Tibial nerve (tissue), 4 donors: ENCODE data around the gene RPEL1. TPM values are rescaled to one million over a fixed set of nuclear protein-coding genes. Genes with fewer than 3 reads are reported as not detected.

ENCODE experiments used
- DNase-seq, 2 donors: peaks; one replicate each; pipeline ENCODE4 v3.0.0-alpha.2; 2019; ENCODE audit warnings: low spot score in 2 of 2
- H3K27ac ChIP-seq, 4 donors: fragments of 200-600 bp; sonication (generic) in 3 of 4; one replicate each; pipeline ENCODE4 v1.5.1; 2017 to 2019; ENCODE audit warnings: mild to moderate bottlenecking in 1 of 4
- H3K27me3 ChIP-seq, 2 donors: fragments of 200-600 bp; sonication (generic) in 1 of 2; one replicate each; pipeline versions ENCODE4 v1.5.1 to v1.6.0; 2017 to 2019
- H3K36me3 ChIP-seq, 3 donors: fragments of 200-600 bp; sonication (generic); one replicate each; pipeline ENCODE4 v1.5.1; 2018 to 2019
- H3K4me1 ChIP-seq, 4 donors: fragments of 200-600 bp; sonication (generic) in 3 of 4; one replicate each; pipeline ENCODE4 v1.5.1; 2017 to 2019
- H3K4me3 ChIP-seq, 4 donors: fragments of 200-600 bp; sonication (generic) in 3 of 4; one replicate each; pipeline ENCODE4 v1.5.1; 2017 to 2019; ENCODE audit warnings: mild to moderate bottlenecking in 1 of 4, moderate library complexity in 1 of 4
- H3K9me3 ChIP-seq, 4 donors: fragments of 200-600 bp; sonication (generic) in 3 of 4; one replicate each; pipeline ENCODE4 v1.5.1; 2017 to 2019
- EP300 ChIP-seq, 2 donors: sonication (generic); formaldehyde crosslinking; IDR thresholded peaks; one replicate each; pipeline ENCODE4 v1.6.1; 2017; ENCODE audit warnings: antibody characterized with exemption in 2 of 2, mild to moderate bottlenecking in 1 of 2
- POLR2A ChIP-seq, 2 donors: fragments of 450-650 bp; IDR thresholded peaks; one replicate each; pipeline ENCODE4 v1.6.1; 2017; ENCODE audit warnings: antibody characterized with exemption in 2 of 2, mild to moderate bottlenecking in 2 of 2, moderate library complexity in 2 of 2
- WGBS, 2 donors: methylation state at CpG; one replicate each; pipeline ENCODE4 v1.1.5; 2018; 5-methylcytosine and 5-hydroxymethylcytosine counted together
- total RNA-seq, 4 donors: library from RNA; depleted of rRNA; stranded (reverse); fragments of >200 nt; gene quantifications; one replicate each; pipeline ENCODE4 v1.1.0, GENCODE V29; 2016
- TF ChIP-seq, protein P1 (sequence below), 5 experiments: fragments of 200-600 bp in 3 of 5; fragments of 450-650 bp in 2 of 5; sonication (generic) in 3 of 5; IDR thresholded peaks; one replicate each; pipeline ENCODE4 v1.5.1; 2016 to 2019; ENCODE audit warnings: antibody characterized with exemption in 5 of 5, mild to moderate bottlenecking in 3 of 5, moderate library complexity in 2 of 5

RPEL1 gene
- total RNA-seq, 4 donors from 2014 or later = not detected

DNA sequence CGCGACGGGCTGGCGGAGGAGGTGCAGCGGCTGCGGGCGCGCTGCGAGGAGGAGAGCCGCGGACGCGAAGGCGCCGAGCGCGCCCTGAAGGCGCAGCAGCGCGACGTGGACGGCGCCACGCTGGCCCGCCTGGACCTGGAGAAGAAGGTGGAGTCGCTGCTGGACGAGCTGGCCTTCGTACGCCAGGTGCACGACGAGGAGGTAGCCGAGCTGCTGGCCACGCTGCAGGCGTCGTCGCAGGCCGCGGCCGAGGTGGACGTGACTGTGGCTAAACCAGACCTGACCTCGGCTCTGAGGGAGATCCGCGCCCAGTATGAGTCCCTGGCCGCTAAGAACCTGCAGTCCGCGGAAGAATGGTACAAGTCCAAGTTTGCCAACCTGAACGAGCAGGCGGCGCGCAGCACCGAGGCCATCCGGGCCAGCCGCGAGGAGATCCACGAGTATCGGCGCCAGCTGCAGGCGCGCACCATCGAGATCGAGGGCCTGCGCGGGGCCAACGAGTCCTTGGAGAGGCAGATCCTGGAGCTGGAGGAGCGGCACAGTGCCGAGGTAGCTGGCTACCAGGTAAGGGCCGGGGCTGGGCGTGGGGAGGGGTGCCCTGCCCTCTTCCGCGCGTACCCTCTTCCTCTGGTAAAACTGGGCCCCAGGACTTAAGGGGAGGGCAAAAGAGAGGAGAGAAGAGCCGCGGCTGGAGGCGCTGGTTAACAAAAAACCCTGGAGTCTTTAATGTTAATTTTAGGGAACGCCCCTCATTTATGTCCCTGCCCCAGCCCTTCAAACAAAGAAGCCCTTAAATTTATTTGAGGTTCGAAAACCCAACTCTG lies 32.2 kb downstream of the RPEL1 start:
- no peak for TF ChIP-seq POLR2A (IDR thresholded peaks at IDR 0.05)
- no peaks in the 10 kb centered on the region for H3K9me3 ChIP-seq
- H3K4me3 ChIP-seq = peak overlapping the region in 1 of 4 donors; percentile 15
- H3K27ac ChIP-seq = no peak overlapping the region
- DNase-seq = no peak
- H3K4me1 ChIP-seq = peaks cover 0 to 16% (median 4%) of the 10 kb centered on the region in 4 donors
- H3K27me3 ChIP-seq = peaks cover 0 to 68% of the 10 kb centered on the region in 2 donors
- H3K36me3 ChIP-seq = no peaks in the 10 kb centered on the region
- WGBS, 2 donors = 4 to 7% methylated on average over 40 to 44 of the region's 76 CpGs

DNA sequence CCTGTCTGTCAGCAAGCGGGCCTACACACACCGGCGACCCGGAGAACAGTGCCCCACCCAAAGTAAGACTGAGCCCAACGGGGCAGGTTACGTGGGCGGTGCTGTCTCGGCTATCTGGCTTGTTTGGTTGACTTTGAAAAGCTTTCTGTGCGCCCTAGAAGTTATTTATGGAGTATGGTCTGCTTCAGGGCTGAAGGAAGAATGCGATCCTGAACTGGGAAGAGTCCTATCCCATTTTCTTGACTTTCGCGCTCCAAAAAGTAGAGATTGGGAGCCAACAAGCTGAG lies 32.8 kb downstream of the RPEL1 start:
- Histone ChIP-seq H3K4me3 (no peak overlapping the region), H3K4me1 (peaks cover 0 to 16% (median 4%) of the 10 kb centered on the region in 4 donors), H3K36me3 (no peaks in the 10 kb centered on the region), H3K9me3 (no peaks in the 10 kb centered on the region), H3K27ac (no peak overlapping the region), H3K27me3 (peaks cover 0 to 68% of the 10 kb centered on the region in 2 donors)
- TF ChIP-seq, protein P1, sequence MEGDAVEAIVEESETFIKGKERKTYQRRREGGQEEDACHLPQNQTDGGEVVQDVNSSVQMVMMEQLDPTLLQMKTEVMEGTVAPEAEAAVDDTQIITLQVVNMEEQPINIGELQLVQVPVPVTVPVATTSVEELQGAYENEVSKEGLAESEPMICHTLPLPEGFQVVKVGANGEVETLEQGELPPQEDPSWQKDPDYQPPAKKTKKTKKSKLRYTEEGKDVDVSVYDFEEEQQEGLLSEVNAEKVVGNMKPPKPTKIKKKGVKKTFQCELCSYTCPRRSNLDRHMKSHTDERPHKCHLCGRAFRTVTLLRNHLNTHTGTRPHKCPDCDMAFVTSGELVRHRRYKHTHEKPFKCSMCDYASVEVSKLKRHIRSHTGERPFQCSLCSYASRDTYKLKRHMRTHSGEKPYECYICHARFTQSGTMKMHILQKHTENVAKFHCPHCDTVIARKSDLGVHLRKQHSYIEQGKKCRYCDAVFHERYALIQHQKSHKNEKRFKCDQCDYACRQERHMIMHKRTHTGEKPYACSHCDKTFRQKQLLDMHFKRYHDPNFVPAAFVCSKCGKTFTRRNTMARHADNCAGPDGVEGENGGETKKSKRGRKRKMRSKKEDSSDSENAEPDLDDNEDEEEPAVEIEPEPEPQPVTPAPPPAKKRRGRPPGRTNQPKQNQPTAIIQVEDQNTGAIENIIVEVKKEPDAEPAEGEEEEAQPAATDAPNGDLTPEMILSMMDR (IDR thresholded peaks at IDR 0.05) = no peak
- TF ChIP-seq EP300 (IDR thresholded peaks at IDR 0.05) (no peak), POLR2A (IDR thresholded peaks at IDR 0.05) (no peak)
- 27 to 31% methylated on average over 11 to 12 of the region's 12 CpGs for WGBS, 2 donors
- no peak for DNase-seq

DNA sequence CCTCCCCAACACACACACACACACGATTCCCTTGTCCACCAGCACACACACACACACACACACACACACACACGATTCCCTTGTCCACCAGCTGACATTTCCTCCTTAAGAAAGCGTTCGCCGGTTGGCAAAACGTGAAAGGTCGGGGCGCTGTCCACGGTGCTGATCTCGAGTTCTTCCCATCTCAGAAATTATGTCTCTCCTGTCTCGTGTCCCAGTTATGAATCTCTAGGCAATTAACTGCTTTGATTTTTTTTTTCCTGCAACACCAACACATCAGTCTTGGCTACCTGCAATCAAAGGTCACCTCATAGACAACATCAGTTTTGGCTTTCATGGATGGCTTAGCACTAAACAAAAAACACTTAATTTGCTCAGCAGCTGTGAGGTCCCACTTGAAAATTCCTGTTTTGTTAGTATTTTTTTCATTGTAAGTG lies 33.2 kb downstream of the RPEL1 start:
- H3K27ac ChIP-seq = no peak overlapping the region
- H3K36me3 ChIP-seq = no peaks in the 10 kb centered on the region
- DNase-seq = peak in 1 of 2 donors; percentile 24
- peaks cover 0 to 68% of the 10 kb centered on the region in 2 donors for H3K27me3 ChIP-seq
- H3K4me1 ChIP-seq = peaks cover 0 to 16% (median 4%) of the 10 kb centered on the region in 4 donors
- no peak overlapping the region for H3K4me3 ChIP-seq
- no peaks in the 10 kb centered on the region for H3K9me3 ChIP-seq
- 2 to 3% methylated on average over 11 of the region's 11 CpGs for WGBS, 2 donors
- TF ChIP-seq EP300 (IDR thresholded peaks at IDR 0.05) = no peak
- TF ChIP-seq, protein P1 (IDR thresholded peaks at IDR 0.05) = no peak
- no peak for TF ChIP-seq POLR2A (IDR thresholded peaks at IDR 0.05)

DNA sequence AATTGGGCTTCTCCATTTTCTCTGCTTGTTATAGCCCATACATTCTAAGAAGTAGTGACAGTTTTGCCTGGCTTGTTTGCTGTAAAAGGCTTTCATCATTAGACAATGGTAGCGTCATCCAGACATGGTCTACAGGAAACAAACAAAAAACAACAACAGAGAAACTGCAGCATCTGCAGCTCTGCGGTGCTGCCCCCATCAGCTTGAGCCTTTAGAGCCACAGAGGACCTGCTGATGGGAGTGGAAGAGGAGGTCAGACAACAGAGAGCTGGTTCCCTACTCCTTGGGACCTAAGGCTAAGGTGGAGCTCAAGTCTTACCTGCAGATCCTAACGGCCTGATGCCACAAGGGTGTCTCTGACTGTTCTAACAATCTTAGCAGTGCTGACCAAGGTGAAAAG lies 34.3 kb downstream of the RPEL1 start:
- H3K36me3 ChIP-seq = no peaks in the 10 kb centered on the region
- no peak overlapping the region for H3K27ac ChIP-seq
- H3K9me3 ChIP-seq = no peaks in the 10 kb centered on the region
- no peak for TF ChIP-seq POLR2A (IDR thresholded peaks at IDR 0.05)
- TF ChIP-seq, protein P1 (IDR thresholded peaks at IDR 0.05) = no peak
- no peak for TF ChIP-seq EP300 (IDR thresholded peaks at IDR 0.05)
- H3K27me3 ChIP-seq = peaks cover 0 to 68% of the 10 kb centered on the region in 2 donors
- WGBS, 2 donors = 77 to 80% methylated on average over 3 of the region's 3 CpGs
- peaks cover 0 to 16% (median 4%) of the 10 kb centered on the region in 4 donors for H3K4me1 ChIP-seq
- DNase-seq = no peak
- H3K4me3 ChIP-seq = no peak overlapping the region

DNA sequence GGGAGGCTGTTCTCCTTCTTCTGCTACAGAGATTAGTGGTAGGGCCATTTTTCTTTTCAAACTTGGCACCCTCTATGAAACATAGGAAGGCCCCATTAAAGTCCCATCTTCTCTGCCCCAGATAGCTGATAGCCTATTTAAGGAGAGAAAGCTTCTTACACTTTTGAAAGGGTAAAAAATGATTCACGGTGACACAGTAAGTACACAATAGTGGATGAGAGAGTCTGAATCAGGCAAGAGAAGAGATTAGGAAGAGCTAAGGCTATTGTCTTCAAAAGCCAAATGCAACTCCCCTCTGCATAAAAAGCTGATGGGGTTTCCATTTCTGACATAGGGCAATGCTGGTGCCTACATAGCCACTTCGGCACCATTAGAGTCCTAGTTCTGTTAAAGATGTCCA lies 34.8 kb downstream of the RPEL1 start:
- WGBS, 2 donors = 95 to 98% methylated on average over 2 of the region's 2 CpGs
- Histone ChIP-seq H3K4me3 (no peak overlapping the region), H3K4me1 (peaks cover 0 to 16% (median 4%) of the 10 kb centered on the region in 4 donors), H3K27ac (no peak overlapping the region), H3K9me3 (no peaks in the 10 kb centered on the region), H3K36me3 (no peaks in the 10 kb centered on the region), H3K27me3 (peaks cover 0 to 64% of the 10 kb centered on the region in 2 donors)
- TF ChIP-seq POLR2A (IDR thresholded peaks at IDR 0.05) (no peak), EP300 (IDR thresholded peaks at IDR 0.05) (no peak)
- TF ChIP-seq, protein P1 (IDR thresholded peaks at IDR 0.05) = no peak
- DNase-seq = no peak
